Nephron progenitor cell (in vitro differentiated cells): ENCODE data around the gene AFTPH.
A peak's percentile ranks its signal among the peaks of the same experiment; 100 is the strongest.

Source experiments
- DNase-seq: peaks from one replicate; pipeline ENCODE4 v3.0.0; 2021
- H3K27ac Mint-ChIP-seq: 2 replicates; pipeline ENCODE4 v1.8.0; 2021; ENCODE audit warnings: mild to moderate bottlenecking, moderate library complexity, mixed read lengths
- H3K27me3 Mint-ChIP-seq: 2 replicates; pipeline ENCODE4 v1.8.0; 2021; ENCODE audit warnings: mild to moderate bottlenecking, low read depth, mixed read lengths; ENCODE audit not compliant: poor library complexity
- H3K36me3 Mint-ChIP-seq: 2 replicates; pipeline ENCODE4 v1.8.0; 2021; ENCODE audit warnings: low read depth, mixed read lengths
- H3K4me1 Mint-ChIP-seq: 2 replicates; pipeline ENCODE4 v1.8.0; 2021; ENCODE audit warnings: mixed read lengths
- H3K4me3 Mint-ChIP-seq: 2 replicates; pipeline ENCODE4 v1.8.0; 2021; ENCODE audit warnings: mild to moderate bottlenecking, moderate library complexity, mixed read lengths
- H3K9me3 Mint-ChIP-seq: 2 replicates; pipeline ENCODE4 v1.8.0; 2021; ENCODE audit warnings: mild to moderate bottlenecking, moderate library complexity, mixed read lengths
- CTCF ChIP-seq: fragments of 200-600 bp; sonication (generic); IDR thresholded peaks from 2 replicates; pipeline ENCODE4 v1.5.0; 2021; ENCODE audit warnings: antibody characterized with exemption

AFTPH gene

DNA sequence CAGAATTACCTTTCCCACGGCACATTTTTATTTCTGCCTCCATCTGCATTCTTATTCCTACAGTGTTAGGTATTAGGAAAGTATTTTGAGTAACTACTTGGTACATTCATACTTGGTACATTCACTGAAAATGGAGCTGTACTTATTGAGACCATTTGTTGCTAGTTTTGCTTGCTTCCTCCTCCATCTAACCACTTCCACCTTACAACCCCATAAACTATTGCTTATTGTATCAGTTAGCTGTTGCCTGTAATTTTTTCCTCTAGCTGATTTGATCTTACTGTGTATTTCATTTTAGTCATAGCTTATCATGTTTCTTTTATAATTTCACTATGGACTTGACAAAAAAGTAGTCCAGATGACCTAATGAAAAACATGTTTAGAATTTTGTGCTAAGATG, 50.7 kb downstream of the AFTPH start:
- Mint-ChIP-seq H3K4me3 (no peak overlapping the region), H3K36me3 (peaks cover 51% of the 10 kb centered on the region), H3K27ac (no peak overlapping the region), H3K27me3 (no peaks in the 10 kb centered on the region), H3K9me3 (no peaks in the 10 kb centered on the region), H3K4me1 (no peaks in the 10 kb centered on the region)
- no peak for DNase-seq
- no peak for TF ChIP-seq CTCF

DNA sequence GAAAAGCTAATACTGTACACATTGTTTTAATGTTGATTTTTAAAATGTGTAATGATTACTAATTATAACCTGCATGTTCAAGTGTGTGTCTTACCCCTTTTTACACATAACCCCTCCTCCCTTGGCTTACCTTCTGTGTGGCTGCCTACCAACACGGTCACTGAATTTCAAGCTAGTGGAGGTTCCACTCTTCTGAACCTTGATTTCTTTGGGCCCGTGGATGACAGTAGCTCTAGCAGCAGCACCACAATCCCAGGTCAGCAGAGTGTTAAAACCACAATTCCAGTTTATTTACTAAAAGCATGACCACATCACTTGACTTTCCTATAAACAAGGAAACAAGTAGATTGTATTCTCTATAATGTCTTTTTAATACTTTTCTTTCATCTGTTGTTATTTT, 56.9 kb downstream of the AFTPH start:
- H3K27ac Mint-ChIP-seq, result no peak overlapping the region
- no peaks in the 10 kb centered on the region for H3K27me3 Mint-ChIP-seq
- peaks cover 25% of the 10 kb centered on the region for H3K36me3 Mint-ChIP-seq
- no peaks in the 10 kb centered on the region for H3K9me3 Mint-ChIP-seq
- no peak for TF ChIP-seq CTCF
- DNase-seq, result no peak
- no peak overlapping the region for H3K4me3 Mint-ChIP-seq
- H3K4me1 Mint-ChIP-seq, result no peaks in the 10 kb centered on the region

DNA sequence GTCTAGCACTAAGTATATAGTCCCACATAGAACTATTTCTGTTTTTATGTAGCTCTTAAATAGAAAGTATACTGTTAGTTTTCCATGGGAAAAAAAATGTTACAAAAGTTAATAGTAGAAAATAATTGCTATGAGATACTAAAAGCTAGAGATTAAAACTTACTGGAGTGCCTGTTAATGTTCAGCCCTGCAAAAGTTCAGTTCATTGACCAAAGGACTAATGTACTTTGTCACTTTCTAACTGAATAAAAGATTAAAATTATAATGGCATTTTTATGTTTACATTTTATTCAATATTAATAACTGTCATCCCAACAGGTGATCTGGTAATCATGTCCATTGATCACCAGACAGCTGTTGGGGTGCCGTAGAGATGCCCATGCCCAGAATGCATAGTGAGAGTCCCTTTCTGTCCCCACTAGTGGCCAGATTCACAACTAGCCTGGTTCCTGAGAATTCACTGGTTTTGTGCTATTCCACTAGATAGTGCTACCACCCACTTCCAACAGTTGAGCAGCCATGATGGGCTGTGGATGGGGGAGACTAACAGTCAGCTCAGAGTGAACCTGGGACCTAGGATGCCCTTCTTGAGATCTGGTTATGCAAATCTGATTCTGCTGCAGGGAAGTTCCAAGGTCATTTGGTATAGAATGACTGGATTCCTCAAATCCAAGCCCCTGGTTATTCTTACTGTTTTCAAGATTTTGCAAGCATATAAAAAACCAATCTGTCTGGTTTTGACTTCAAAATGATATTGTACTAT, 57.8 kb downstream of the AFTPH start:
- H3K27ac Mint-ChIP-seq, result no peak overlapping the region
- H3K4me1 Mint-ChIP-seq, result no peaks in the 10 kb centered on the region
- TF ChIP-seq CTCF, result no peak
- no peak overlapping the region for H3K4me3 Mint-ChIP-seq
- H3K9me3 Mint-ChIP-seq, result no peaks in the 10 kb centered on the region
- no peak for DNase-seq
- peaks cover 26% of the 10 kb centered on the region for H3K36me3 Mint-ChIP-seq
- H3K27me3 Mint-ChIP-seq, result no peaks in the 10 kb centered on the region

DNA sequence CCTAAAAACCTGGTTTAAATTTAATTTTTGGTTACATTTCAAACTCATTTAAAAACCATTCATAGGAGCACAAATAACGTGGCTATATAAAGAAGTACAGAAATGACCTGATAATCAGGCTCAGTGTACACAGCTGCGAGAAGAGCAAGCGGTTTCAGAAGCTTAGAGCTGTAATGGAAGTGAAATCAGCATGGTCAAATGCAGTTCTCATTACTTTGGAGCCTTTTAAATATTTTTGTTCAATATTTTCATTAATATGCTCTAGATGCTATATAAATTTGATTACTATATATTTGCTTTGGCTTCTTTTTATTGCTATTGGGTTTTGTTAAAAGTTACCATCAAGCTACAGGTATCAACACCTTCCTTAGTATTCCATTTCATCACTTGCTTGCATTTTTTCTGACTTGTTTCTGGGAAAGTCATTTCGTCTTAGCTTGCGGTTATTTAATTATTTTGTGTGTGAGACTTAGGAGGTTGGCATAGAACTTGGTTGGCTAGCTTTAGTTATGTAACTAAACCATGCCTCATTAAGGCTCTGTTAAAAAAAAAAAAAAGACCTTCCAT, 58.7 kb downstream of the AFTPH start:
- DNase-seq, result no peak
- H3K36me3 Mint-ChIP-seq, result peaks cover 20% of the 10 kb centered on the region
- no peaks in the 10 kb centered on the region for H3K27me3 Mint-ChIP-seq
- no peak for TF ChIP-seq CTCF
- H3K4me1 Mint-ChIP-seq, result no peaks in the 10 kb centered on the region
- H3K27ac Mint-ChIP-seq, result no peak overlapping the region
- H3K4me3 Mint-ChIP-seq, result no peak overlapping the region
- H3K9me3 Mint-ChIP-seq, result no peaks in the 10 kb centered on the region

- H3K27me3 Mint-ChIP-seq, result no peaks in the 10 kb centered on the region
- H3K4me3 Mint-ChIP-seq, result no peak overlapping the region
- H3K36me3 Mint-ChIP-seq, result peaks cover 18% of the 10 kb centered on the region
- DNase-seq, result no peak
- H3K9me3 Mint-ChIP-seq, result no peaks in the 10 kb centered on the region
- TF ChIP-seq CTCF, result no peak
- H3K4me1 Mint-ChIP-seq, result no peaks in the 10 kb centered on the region
- no peak overlapping the region for H3K27ac Mint-ChIP-seq
These were observed 61.9 kb downstream of the AFTPH start for GRCh38 chr2:64586054-64586453.

DNA sequence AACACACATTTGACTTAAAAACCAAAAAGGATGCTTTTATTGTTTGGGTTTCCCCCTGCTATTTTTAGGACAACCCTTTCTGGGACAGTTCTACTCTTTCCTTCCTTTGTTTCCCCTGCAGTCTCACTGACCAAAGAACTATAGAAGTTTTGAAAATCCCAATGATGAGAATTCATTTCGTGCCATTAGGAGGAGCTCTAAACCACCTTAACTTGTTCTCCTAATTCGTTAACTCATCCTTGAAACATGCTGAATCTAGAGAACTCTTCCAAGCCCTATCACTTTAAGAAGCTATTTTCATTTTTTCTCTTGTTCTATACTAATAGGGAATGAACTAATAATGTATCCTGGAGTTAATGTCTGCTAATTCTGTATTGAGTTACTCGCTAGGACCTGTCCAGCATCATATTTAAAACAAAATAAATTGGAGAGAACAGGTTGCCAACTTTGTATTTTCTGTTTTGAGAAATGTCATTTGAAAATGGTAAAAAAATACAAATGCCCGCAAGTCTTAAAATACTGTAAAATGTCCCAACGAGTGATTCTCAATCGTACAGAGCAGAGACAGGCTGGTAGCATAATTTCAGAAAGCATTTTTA, 62.9 kb downstream of the AFTPH start:
- no peaks in the 10 kb centered on the region for H3K9me3 Mint-ChIP-seq
- H3K4me3 Mint-ChIP-seq, result no peak overlapping the region
- TF ChIP-seq CTCF, result peak; percentile 62
- no peaks in the 10 kb centered on the region for H3K4me1 Mint-ChIP-seq
- no peaks in the 10 kb centered on the region for H3K27me3 Mint-ChIP-seq
- DNase-seq, result no peak
- no peak overlapping the region for H3K27ac Mint-ChIP-seq
- peaks cover 18% of the 10 kb centered on the region for H3K36me3 Mint-ChIP-seq
